Vagina (tissue), 2 donors: Measurements from ENCODE around the gene ARHGEF12.

Source experiments
- CTCF ChIP-seq, 3 experiments: fragments of 450-650 bp in 2 of 3; fragments of 200-600 bp in 1 of 3; sonication (generic) in 1 of 3; IDR thresholded peaks; one replicate each; pipeline ENCODE4 v1.5.1; 2017 to 2019; ENCODE audit warnings: antibody characterized with exemption in 3 of 3, mild to moderate bottlenecking in 2 of 3, moderate library complexity in 2 of 3
- POLR2A ChIP-seq, 2 donors: fragments of 450-650 bp; IDR thresholded peaks; one replicate each; pipeline ENCODE4 v1.6.1; 2017; ENCODE audit warnings: antibody characterized with exemption in 2 of 2, mild to moderate bottlenecking in 2 of 2, moderate library complexity in 2 of 2

- TF ChIP-seq CTCF (IDR thresholded peaks at IDR 0.05) (no peak), POLR2A (IDR thresholded peaks at IDR 0.05) (no peak)
Measured at GRCh38 chr11:120489799-120490198, 153.6 kb downstream of the ARHGEF12 start.
